Lower leg skin (tissue), 4 donors: Measurements from ENCODE around the gene CCT7. TPM values are rescaled to one million over a fixed set of nuclear protein-coding genes. Genes with fewer than 3 reads are reported as not detected.

Experiments
- DNase-seq, 2 donors: peaks; one replicate each; pipeline ENCODE4 v3.0.0-alpha.2; 2019; ENCODE audit warnings: low spot score in 2 of 2
- H3K4me3 ChIP-seq: fragments of 200-600 bp; sonication (generic); 2 replicates; pipeline ENCODE4 v1.5.1; 2017; ENCODE audit warnings: mild to moderate bottlenecking, low read depth; ENCODE audit not compliant: poor library complexity, severe bottlenecking
- CTCF ChIP-seq, 3 donors: fragments of 450-650 bp; IDR thresholded peaks; one replicate each; pipeline ENCODE4 v1.5.1; 2016; ENCODE audit warnings: antibody characterized with exemption in 3 of 3, mild to moderate bottlenecking in 3 of 3, moderate library complexity in 2 of 3
- POLR2A ChIP-seq, 2 donors: fragments of 450-650 bp; IDR thresholded peaks; one replicate each; pipeline ENCODE4 v1.6.1; 2016 to 2017; ENCODE audit warnings: antibody characterized with exemption in 2 of 2, mild to moderate bottlenecking in 1 of 2, moderate library complexity in 1 of 2
- WGBS, 2 donors: methylation state at CpG; one replicate each; pipeline ENCODE4 v1.1.5; 2018; 5-methylcytosine and 5-hydroxymethylcytosine counted together
- intact Hi-C: fragments of 100-400 bp; cut with DNase I; formaldehyde crosslinking; loops from one replicate; pipeline ENCODE4 v1.15.0; 2023; ENCODE audit warnings: low total_unique reads
- total RNA-seq, 4 donors: library from RNA; depleted of rRNA; stranded (reverse); fragments of >200 nt; gene quantifications; one replicate each; pipeline ENCODE4 v1.1.0, GENCODE V29; 2016

The CCT7 gene
- total RNA-seq, 4 donors from 2014 or later: 141 to 173 (median 156) TPM

GRCh38 chr2:73258186-73258912 is 24.2 kb downstream of the CCT7 start:
- 85 to 88% methylated on average over 7 of the region's 8 CpGs for WGBS, 2 donors
- TF ChIP-seq POLR2A (IDR thresholded peaks at IDR 0.05) (no peak), CTCF (IDR thresholded peaks at IDR 0.05) (no peak)
- H3K4me3 ChIP-seq: no peak overlapping the region
- intact Hi-C loops: no loop called here
- peak in 1 of 2 donors; percentile 72 for DNase-seq

- no peak overlapping the region for H3K4me3 ChIP-seq
- DNase-seq: peak in 1 of 2 donors; percentile 66
- WGBS, 2 donors: 93 to 94% methylated on average over 9 of the region's 9 CpGs
- intact Hi-C loops: no loop called here
- TF ChIP-seq POLR2A (IDR thresholded peaks at IDR 0.05) (no peak), CTCF (IDR thresholded peaks at IDR 0.05) (no peak)
Measured at GRCh38 chr2:73258913-73259215, 24.8 kb downstream of the CCT7 start.

GRCh38 chr2:73259276-73259675 is 25.2 kb downstream of the CCT7 start:
- H3K4me3 ChIP-seq: no peak overlapping the region
- WGBS, 2 donors: 89 to 91% methylated on average over 8 of the region's 8 CpGs
- DNase-seq: peak in 1 of 2 donors; percentile 50
- TF ChIP-seq CTCF (IDR thresholded peaks at IDR 0.05) (no peak), POLR2A (IDR thresholded peaks at IDR 0.05) (no peak)
- intact Hi-C loops: no loop called here

GRCh38 chr2:73259704-73260337 is 25.7 kb downstream of the CCT7 start:
- TF ChIP-seq POLR2A (IDR thresholded peaks at IDR 0.05): no peak
- TF ChIP-seq CTCF (IDR thresholded peaks at IDR 0.05): no peak
- H3K4me3 ChIP-seq: no peak overlapping the region
- peak in 1 of 2 donors; percentile 63 for DNase-seq
- intact Hi-C loops: no loop called here
- WGBS, 2 donors: 84 to 92% methylated on average over 4 of the region's 4 CpGs

GRCh38 chr2:73260338-73260984 is 26.4 kb downstream of the CCT7 start:
- intact Hi-C loops: no loop called here
- 53 to 56% methylated on average over 15 to 16 of the region's 17 CpGs for WGBS, 2 donors
- TF ChIP-seq CTCF (IDR thresholded peaks at IDR 0.05) (no peak), POLR2A (IDR thresholded peaks at IDR 0.05) (no peak)
- peak in 1 of 2 donors; percentile 81 for DNase-seq
- no peak overlapping the region for H3K4me3 ChIP-seq
